Type B pancreatic cell (in vitro differentiated cells): ENCODE data around the gene TTLL7. TPM values are rescaled to one million over a fixed set of nuclear protein-coding genes. Genes with fewer than 3 reads are reported as not detected.

Experiments used
- total RNA-seq: library from RNA; stranded (reverse); gene quantifications from 2 replicates; pipeline ENCODE4 v1.2.1, GENCODE V29; 2021; ENCODE audit warnings: low replicate concordance

Gene TTLL7
- total RNA-seq, 1 donor from 2014 or later, result 21.1 TPM

Other genes starting within 250 kb of the TTLL7 start
- gene PRKACB, start 145.1 kb upstream of the TTLL7 start, total RNA-seq, result 22.5 and 36.0 TPM in 2 replicates